GM10248 (cell line): ENCODE data around the gene CCDC40.

ENCODE experiments used
- CTCF ChIA-PET: fragments of 300-600 bp; sonication (Branson Sonifier 250); formaldehyde crosslinking; extraction: SDS; loops from one replicate; lab custom pipeline; 2021; ENCODE audit warnings: antibody characterized with exemption; lab: Yijun Ruan, JAX
- POLR2A ChIA-PET: fragments of 350-650 bp; sonication (Branson Sonifier 250); formaldehyde crosslinking; extraction: SDS; loops from one replicate; lab custom pipeline; 2020; ENCODE audit warnings: antibody characterized with exemption; lab: Yijun Ruan, JAX
- DNase-seq: peaks from one replicate; pipeline ENCODE4 v3.0.0; 2012; ENCODE audit errors: extremely low spot score
- TF ChIP-seq, protein P1 (sequence below): IDR thresholded peaks from 2 replicates; pipeline ENCODE4 v1.5.1; 2012; ENCODE audit warnings: mild to moderate bottlenecking, low read depth; ENCODE audit errors: extremely low read depth, missing control alignments, control extremely low read depth

CCDC40 gene

DNA sequence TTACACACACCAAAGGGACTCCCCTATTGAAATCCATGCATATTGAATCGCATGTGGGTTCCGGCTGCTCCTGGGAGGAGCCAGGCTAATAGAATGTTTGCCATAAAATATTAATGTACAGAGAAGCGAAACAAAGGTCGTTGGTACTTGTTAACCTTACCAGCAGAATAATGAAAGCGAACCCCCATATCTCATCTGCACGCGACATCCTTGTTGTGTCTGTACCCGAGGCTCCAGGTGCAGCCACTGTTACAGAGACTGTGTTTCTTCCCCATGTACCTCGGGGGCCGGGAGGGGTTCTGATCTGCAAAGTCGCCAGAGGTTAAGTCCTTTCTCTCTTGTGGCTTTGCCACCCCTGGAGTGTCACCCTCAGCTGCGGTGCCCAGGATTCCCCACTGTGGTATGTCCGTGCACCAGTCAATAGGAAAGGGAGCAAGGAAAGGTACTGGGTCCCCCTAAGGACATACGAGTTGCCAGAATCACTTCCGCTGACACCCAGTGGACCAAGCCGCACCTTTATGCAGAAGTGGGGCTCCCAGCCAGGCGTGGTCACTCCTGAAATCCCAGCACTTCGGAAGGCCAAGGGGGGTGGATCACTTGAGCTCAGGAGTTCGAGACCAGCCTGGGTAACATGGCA is 67.1 kb downstream of the CCDC40 start:
- CTCF ChIA-PET = interaction anchor here (1.3 kb wide), 1 partner anchor 21 kb away, joined by 3 read pairs; no protein-coding TSS in a partner anchor
- POLR2A ChIA-PET = no interaction called here
- DNase-seq = no peak
- TF ChIP-seq, protein P1, sequence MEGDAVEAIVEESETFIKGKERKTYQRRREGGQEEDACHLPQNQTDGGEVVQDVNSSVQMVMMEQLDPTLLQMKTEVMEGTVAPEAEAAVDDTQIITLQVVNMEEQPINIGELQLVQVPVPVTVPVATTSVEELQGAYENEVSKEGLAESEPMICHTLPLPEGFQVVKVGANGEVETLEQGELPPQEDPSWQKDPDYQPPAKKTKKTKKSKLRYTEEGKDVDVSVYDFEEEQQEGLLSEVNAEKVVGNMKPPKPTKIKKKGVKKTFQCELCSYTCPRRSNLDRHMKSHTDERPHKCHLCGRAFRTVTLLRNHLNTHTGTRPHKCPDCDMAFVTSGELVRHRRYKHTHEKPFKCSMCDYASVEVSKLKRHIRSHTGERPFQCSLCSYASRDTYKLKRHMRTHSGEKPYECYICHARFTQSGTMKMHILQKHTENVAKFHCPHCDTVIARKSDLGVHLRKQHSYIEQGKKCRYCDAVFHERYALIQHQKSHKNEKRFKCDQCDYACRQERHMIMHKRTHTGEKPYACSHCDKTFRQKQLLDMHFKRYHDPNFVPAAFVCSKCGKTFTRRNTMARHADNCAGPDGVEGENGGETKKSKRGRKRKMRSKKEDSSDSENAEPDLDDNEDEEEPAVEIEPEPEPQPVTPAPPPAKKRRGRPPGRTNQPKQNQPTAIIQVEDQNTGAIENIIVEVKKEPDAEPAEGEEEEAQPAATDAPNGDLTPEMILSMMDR = no peak

DNA sequence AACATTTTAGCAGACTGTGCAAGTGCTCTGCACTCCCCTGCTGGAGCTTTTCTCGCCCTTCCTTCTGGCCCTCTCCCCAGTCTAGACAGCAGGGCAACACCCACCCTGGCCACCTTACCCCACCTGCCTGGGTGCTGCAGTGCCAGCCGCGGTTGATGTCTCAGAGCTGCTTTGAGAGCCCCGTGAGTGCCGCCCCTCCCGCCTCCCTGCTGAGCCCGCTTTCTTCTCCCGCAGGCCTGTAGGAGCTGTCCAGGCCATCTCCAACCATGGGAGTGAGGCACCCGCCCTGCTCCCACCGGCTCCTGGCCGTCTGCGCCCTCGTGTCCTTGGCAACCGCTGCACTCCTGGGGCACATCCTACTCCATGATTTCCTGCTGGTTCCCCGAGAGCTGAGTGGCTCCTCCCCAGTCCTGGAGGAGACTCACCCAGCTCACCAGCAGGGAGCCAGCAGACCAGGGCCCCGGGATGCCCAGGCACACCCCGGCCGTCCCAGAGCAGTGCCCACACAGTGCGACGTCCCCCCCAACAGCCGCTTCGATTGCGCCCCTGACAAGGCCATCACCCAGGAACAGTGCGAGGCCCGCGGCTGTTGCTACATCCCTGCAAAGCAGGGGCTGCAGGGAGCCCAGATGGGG is 68.0 kb downstream of the CCDC40 start:
- no peak for DNase-seq
- CTCF ChIA-PET = interaction anchor here (1.1 to 1.3 kb wide), 2 partner anchors 22 kb away, joined by 3 read pairs; no protein-coding TSS in a partner anchor
- TF ChIP-seq, protein P1 = no peak
- POLR2A ChIA-PET = no interaction called here

DNA sequence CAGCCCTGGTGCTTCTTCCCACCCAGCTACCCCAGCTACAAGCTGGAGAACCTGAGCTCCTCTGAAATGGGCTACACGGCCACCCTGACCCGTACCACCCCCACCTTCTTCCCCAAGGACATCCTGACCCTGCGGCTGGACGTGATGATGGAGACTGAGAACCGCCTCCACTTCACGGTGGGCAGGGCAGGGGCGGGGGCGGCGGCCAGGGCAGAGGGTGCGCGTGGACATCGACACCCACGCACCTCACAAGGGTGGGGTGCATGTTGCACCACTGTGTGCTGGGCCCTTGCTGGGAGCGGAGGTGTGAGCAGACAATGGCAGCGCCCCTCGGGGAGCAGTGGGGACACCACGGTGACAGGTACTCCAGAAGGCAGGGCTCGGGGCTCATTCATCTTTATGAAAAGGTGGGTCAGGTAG is 68.5 kb downstream of the CCDC40 start:
- CTCF ChIA-PET = interaction anchor here (1.1 kb wide), 1 partner anchor 23 kb away, joined by 3 read pairs; no protein-coding TSS in a partner anchor
- POLR2A ChIA-PET = no interaction called here
- TF ChIP-seq, protein P1 = no peak
- no peak for DNase-seq

DNA sequence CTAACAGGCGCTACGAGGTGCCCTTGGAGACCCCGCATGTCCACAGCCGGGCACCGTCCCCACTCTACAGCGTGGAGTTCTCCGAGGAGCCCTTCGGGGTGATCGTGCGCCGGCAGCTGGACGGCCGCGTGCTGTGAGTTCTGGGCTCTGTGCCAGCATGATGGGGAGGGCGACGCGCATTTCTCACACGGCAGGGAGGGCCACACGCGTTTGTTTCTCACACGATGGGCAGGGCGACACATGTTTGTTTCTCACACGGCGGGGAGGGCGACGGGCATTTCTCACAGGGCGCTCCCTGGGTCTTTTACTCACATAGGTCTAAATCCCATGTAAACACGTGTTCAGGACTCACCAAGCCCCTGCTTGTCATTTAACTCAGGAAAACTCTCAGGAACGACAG is 69.3 kb downstream of the CCDC40 start:
- TF ChIP-seq, protein P1 = no peak
- DNase-seq = no peak
- ChIA-PET CTCF (interaction anchor here (1.1 to 1.4 kb wide), 2 partner anchors 23 to 90 kb away, joined by 3 to 5 read pairs; no protein-coding TSS in a partner anchor), POLR2A (no interaction called here)

DNA sequence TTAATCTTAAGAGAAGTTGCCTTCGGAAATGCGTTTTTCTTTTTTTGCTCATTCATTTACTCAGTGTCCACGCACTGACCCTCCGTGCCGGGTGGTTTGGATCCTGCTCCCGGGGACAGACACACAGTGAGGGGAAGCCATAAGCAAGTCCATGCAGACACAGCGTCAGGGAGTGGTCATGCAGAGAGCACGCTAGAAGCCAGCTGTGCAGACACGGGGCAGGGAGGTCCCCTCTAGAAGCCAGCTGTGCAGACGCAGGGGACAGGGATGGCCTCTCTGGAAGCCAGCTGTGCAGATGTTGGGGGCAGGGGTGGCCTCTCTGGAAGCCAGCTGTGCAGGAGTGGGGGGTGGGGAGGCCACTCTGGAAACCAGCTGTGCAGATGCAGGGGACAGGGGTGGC is 69.7 kb downstream of the CCDC40 start:
- no peak for DNase-seq
- CTCF ChIA-PET = interaction anchor here (1.4 kb wide), 1 partner anchor 90 kb away, joined by 5 read pairs; no protein-coding TSS in a partner anchor
- POLR2A ChIA-PET = interaction anchor here (0.6 kb wide), 1 partner anchor 309 kb away, joined by 3 read pairs; the partner anchor contains the start of gene CBX8
- TF ChIP-seq, protein P1 = no peak

DNA sequence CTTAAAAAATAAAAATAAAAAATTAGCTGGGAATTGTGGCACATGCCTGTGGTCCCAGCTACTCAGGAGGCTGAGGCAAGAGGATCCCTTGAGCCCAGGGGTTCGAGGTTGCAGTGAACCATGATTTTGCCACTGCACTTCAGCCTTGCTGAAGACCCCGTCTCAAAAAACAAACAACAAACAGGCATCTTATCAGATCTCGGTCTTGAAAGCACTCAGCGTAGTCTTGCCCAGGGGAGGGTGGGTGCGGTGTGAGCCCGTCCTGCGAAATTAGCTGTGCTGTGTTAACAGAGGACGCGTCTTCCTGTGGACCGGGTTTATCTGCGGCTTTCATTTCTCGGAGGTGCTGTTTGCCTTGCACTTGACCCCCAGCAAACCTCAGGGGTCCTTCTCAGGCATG is 70.3 kb downstream of the CCDC40 start:
- POLR2A ChIA-PET = interaction anchor here (0.6 kb wide), 1 partner anchor 310 kb away, joined by 3 read pairs; the partner anchor contains the start of gene CBX8
- CTCF ChIA-PET = interaction anchor here (1.4 kb wide), 1 partner anchor 89 kb away, joined by 5 read pairs; no protein-coding TSS in a partner anchor
- TF ChIP-seq, protein P1 = no peak
- DNase-seq = no peak
